K562 (cell line): ENCODE data around the gene ACSL3. TPM values are rescaled to one million over a fixed set of nuclear protein-coding genes. Genes with fewer than 3 reads are reported as not detected.

ENCODE experiments used
- CEBPG ChIP-seq, 3 experiments: fragments of 200-800 bp in 1 of 3; sonication (Bioruptor generic) in 1 of 3; sonication (generic) in 1 of 3; formaldehyde crosslinking in 1 of 3; IDR thresholded peaks in 2 of 3; conservative IDR thresholded peaks in 1 of 3; 2 replicates each; pipeline versions ENCODE4 v1.6.1 to v1.8.0; 2016 to 2022; ENCODE audit warnings: missing compliant biosample characterization in 2 of 3, missing genetic modification characterization in 2 of 3, mild to moderate bottlenecking in 1 of 3, missing genetic modification reagents in 1 of 3
- ESRRB ChIP-seq: fragments of 250-450 bp; sonication (Bioruptor Pico); IDR thresholded peaks from 2 replicates; pipeline ENCODE4 v1.5.0; 2020; ENCODE audit warnings: mild to moderate bottlenecking, moderate library complexity, borderline replicate concordance
- ETV6 ChIP-seq, 3 experiments: fragments of 150-350 bp in 1 of 3; sonication (generic) in 1 of 3; formaldehyde crosslinking in 1 of 3; IDR thresholded peaks; 2 replicates each; pipeline versions ENCODE4 v1.6.1 to v1.8.0; 2014 to 2022; ENCODE audit warnings: borderline replicate concordance in 2 of 3, low read depth in 2 of 3, antibody characterized with exemption in 1 of 3, low read length in 1 of 3, mild to moderate bottlenecking in 1 of 3, missing genetic modification reagents in 1 of 3
- HMGN3 ChIP-seq: IDR thresholded peaks from 2 replicates; pipeline ENCODE4 v1.6.1; 2011; ENCODE audit warnings: borderline replicate concordance, low read depth, mild to moderate bottlenecking, mixed read lengths, low read length; ENCODE audit not compliant: insufficient read length; ENCODE audit errors: extremely low read depth
- HOMEZ ChIP-seq: fragments of 250-450 bp; sonication (Bioruptor Pico); IDR thresholded peaks from 2 replicates; pipeline ENCODE4 v1.4.0; 2020; ENCODE audit warnings: mild to moderate bottlenecking, moderate library complexity
- MXI1 ChIP-seq: IDR thresholded peaks from 2 replicates; pipeline ENCODE4 v1.6.1; 2011; ENCODE audit warnings: low read depth, mild to moderate bottlenecking, improper control_type of control experiment, low read length
- NEUROD1 ChIP-seq: fragments of 150-350 bp; IDR thresholded peaks from 2 replicates; pipeline ENCODE4 v1.6.1; 2014; ENCODE audit warnings: borderline replicate concordance, low read length, low read depth; ENCODE audit not compliant: partially characterized antibody
- NR2C1 ChIP-seq, 2 experiments: fragments of 450-650 bp; IDR thresholded peaks; 2 replicates each; pipeline ENCODE4 v1.6.1; 2017; ENCODE audit warnings: mild to moderate bottlenecking in 2 of 2, antibody characterized with exemption in 1 of 2, inconsistent platforms in 1 of 2, missing compliant biosample characterization in 1 of 2, missing genetic modification characterization in 1 of 2
- PCBP2 ChIP-seq: fragments of 200-400 bp; formaldehyde crosslinking; IDR thresholded peaks from 2 replicates; pipeline ENCODE4 v1.6.1; 2018; ENCODE audit warnings: low read length, low read depth, mild to moderate bottlenecking, moderate library complexity; ENCODE audit not compliant: poor library complexity, severe bottlenecking
- PML ChIP-seq: IDR thresholded peaks from 2 replicates; pipeline ENCODE4 v1.6.1; 2012; ENCODE audit warnings: low read length, inconsistent platforms
- POU5F1 ChIP-seq: fragments of 150-350 bp; IDR thresholded peaks from 2 replicates; pipeline ENCODE4 v1.6.1; 2014; ENCODE audit warnings: borderline replicate concordance, low read length, low read depth, mild to moderate bottlenecking; ENCODE audit not compliant: partially characterized antibody
- PURB ChIP-seq: sonication (generic); formaldehyde crosslinking; IDR thresholded peaks from 2 replicates; pipeline ENCODE4 v1.9.0; 2021; ENCODE audit warnings: low read depth, mild to moderate bottlenecking, missing genetic modification reagents
- RBFOX2 ChIP-seq: fragments of 200-400 bp; formaldehyde crosslinking; IDR thresholded peaks from 2 replicates; pipeline ENCODE4 v1.6.1; 2017; ENCODE audit warnings: low read depth, mild to moderate bottlenecking, low read length, moderate library complexity
- SIRT6 ChIP-seq: IDR thresholded peaks from one replicate; pipeline ENCODE4 v1.6.1; 2012; ENCODE audit warnings: low read depth, mild to moderate bottlenecking, control low read depth, inconsistent platforms, low read length, moderate library complexity
- SMARCA4 ChIP-seq: fragments of 450-650 bp; IDR thresholded peaks from 2 replicates; pipeline ENCODE4 v1.6.1; 2016
- SRSF7 ChIP-seq: fragments of 200-400 bp; formaldehyde crosslinking; optimal IDR thresholded peaks from 2 replicates; pipeline ENCODE3; 2017; ENCODE audit warnings: mild to moderate bottlenecking, low read depth, low read length
- STAT5B ChIP-seq: fragments of 250-450 bp; sonication (Bioruptor Pico); IDR thresholded peaks from 2 replicates; pipeline ENCODE4 v1.8.0; 2021; ENCODE audit warnings: mild to moderate bottlenecking, inconsistent platforms
- ZFP91 ChIP-seq: sonication (generic); formaldehyde crosslinking; IDR thresholded peaks from 2 replicates; pipeline ENCODE4 v1.8.0; 2022; ENCODE audit warnings: mild to moderate bottlenecking, missing genetic modification reagents
- ZNF124 ChIP-seq: sonication (generic); formaldehyde crosslinking; IDR thresholded peaks from 2 replicates; pipeline ENCODE4 v1.8.1; 2022; ENCODE audit warnings: missing genetic modification reagents
- ZNF232 ChIP-seq: sonication (generic); formaldehyde crosslinking; IDR thresholded peaks from 2 replicates; pipeline ENCODE4 v1.8.0; 2022; ENCODE audit warnings: mild to moderate bottlenecking, missing genetic modification reagents
- ZNF644 ChIP-seq: fragments of 200-800 bp; sonication (Bioruptor generic); IDR thresholded peaks from 2 replicates; pipeline ENCODE4 v1.6.1; 2016; ENCODE audit warnings: low read depth, missing genetic modification characterization, missing compliant biosample characterization
- ZNF696 ChIP-seq: fragments of 250-450 bp; sonication (Bioruptor Pico); conservative IDR thresholded peaks from 2 replicates; pipeline ENCODE4 v1.4.0; 2020; ENCODE audit warnings: mild to moderate bottlenecking, moderate library complexity
- polyA plus RNA-seq, 8 experiments: library from polyadenylated mRNA; depleted of rRNA in 4 of 8; stranded (reverse) in 5 of 8; unstranded in 3 of 8; fragments of >200 nt; fragmentation: Nextera tagmentation in 2 of 8; fragmentation: Illumina TruSeq in 1 of 8; extraction: Ambion mirVana in 2 of 8; extraction: Trizol in 1 of 8; gene quantifications; 2 replicates each; pipeline versions ENCODE4 v1.2.1 to v1.2.3, GENCODE V29; 2011 to 2014; ENCODE audit warnings: inconsistent platforms in 1 of 8, missing spikeins in 1 of 8
- total RNA-seq, 7 experiments: library from RNA; depleted of rRNA in 6 of 7; stranded (reverse); fragments of >200 nt in 6 of 7; fragmentation: Illumina TruSeq in 2 of 7; extraction: Trizol in 2 of 7; gene quantifications; 2 replicates each; pipeline versions ENCODE4 v1.2.1 to v1.2.3, GENCODE V29; 2011 to 2021; ENCODE audit warnings: low replicate concordance in 1 of 7

Gene ACSL3
- total and polyA plus RNA-seq, 9 of the 15 experiments (the other 6 are each of a cell fraction or from before 2014, with no cell fraction given) = 21.3 to 123 (median 85.2) TPM

- TF ChIP-seq HMGN3 = no peak
- TF ChIP-seq POU5F1 = no peak
- TF ChIP-seq STAT5B (CRISPR knock-in tag) = no peak
- no peak for TF ChIP-seq PURB (CRISPR knock-in tag)
- TF ChIP-seq CEBPG (CRISPR knock-in tag; IDR thresholded peaks at IDR 0.05) = no peak
- no peak for TF ChIP-seq CEBPG (tag; conservative IDR thresholded peaks at IDR 0.05 in 1 of 2, IDR thresholded peaks at IDR 0.05 in 1 of 2)
- TF ChIP-seq SMARCA4 = peak; percentile 87
- TF ChIP-seq SRSF7 = no peak
- TF ChIP-seq SIRT6 = no peak
- no peak for TF ChIP-seq ZNF124 (CRISPR knock-in tag)
- no peak for TF ChIP-seq MXI1
- TF ChIP-seq PML = peak; percentile 53; the same call in 1 of the 2 replicates
- TF ChIP-seq ETV6 (IDR thresholded peaks at IDR 0.05; ENCODE audit: borderline replicate concordance in 1 of 2, low read depth in 2 of 2, low read length in 1 of 2) = no peak
- TF ChIP-seq ETV6 (CRISPR knock-in tag; IDR thresholded peaks at IDR 0.05; ENCODE audit: borderline replicate concordance) = no peak
- TF ChIP-seq RBFOX2 = no peak
- no peak for TF ChIP-seq NEUROD1
- no peak for TF ChIP-seq ESRRB (CRISPR knock-in tag)
- TF ChIP-seq HOMEZ = no peak
- TF ChIP-seq ZFP91 (CRISPR knock-in tag) = no peak
- no peak for TF ChIP-seq ZNF696 (CRISPR knock-in tag)
- TF ChIP-seq ZNF232 (CRISPR knock-in tag) = no peak
- TF ChIP-seq ZNF644 = no peak
- TF ChIP-seq NR2C1 (IDR thresholded peaks at IDR 0.05) = no peak
- no peak for TF ChIP-seq NR2C1 (tag; IDR thresholded peaks at IDR 0.05)
- TF ChIP-seq PCBP2 = no peak
Measured at GRCh38 chr2:222830164-222830563, 30.7 kb upstream of the ACSL3 start (continued).
